H7 (cell line): Measurements from ENCODE around the gene ZNF583. TPM values are rescaled to one million over a fixed set of nuclear protein-coding genes. Genes with fewer than 3 reads are reported as not detected.

Experiments
- DNase-seq: peaks from one replicate; pipeline ENCODE4 v3.0.0; 2012
- H3K27me3 ChIP-seq: 2 replicates; pipeline ENCODE4 v1.6.0; 2011; ENCODE audit warnings: mild to moderate bottlenecking, low read length; ENCODE audit not compliant: control insufficient read depth, insufficient read depth
- H3K36me3 ChIP-seq: replicated peaks from 2 replicates; pipeline ENCODE4 v1.5.1; 2011; ENCODE audit warnings: low read length; ENCODE audit not compliant: control insufficient read depth, insufficient read depth
- H3K4me3 ChIP-seq: 2 replicates; pipeline ENCODE4 v1.5.1; 2011; ENCODE audit warnings: low read depth, mild to moderate bottlenecking, control low read depth, low read length, moderate library complexity; ENCODE audit not compliant: insufficient read depth
- total RNA-seq: library from RNA; depleted of rRNA; stranded (reverse); fragments of >200 nt; shearing (Covaris generic); gene quantifications from 2 replicates; pipeline ENCODE4 v1.2.3, GENCODE V29; 2014; rRNA removed

The ZNF583 gene
- total RNA-seq, 1 experiment from 2014 or later = 1.7 TPM

DNA sequence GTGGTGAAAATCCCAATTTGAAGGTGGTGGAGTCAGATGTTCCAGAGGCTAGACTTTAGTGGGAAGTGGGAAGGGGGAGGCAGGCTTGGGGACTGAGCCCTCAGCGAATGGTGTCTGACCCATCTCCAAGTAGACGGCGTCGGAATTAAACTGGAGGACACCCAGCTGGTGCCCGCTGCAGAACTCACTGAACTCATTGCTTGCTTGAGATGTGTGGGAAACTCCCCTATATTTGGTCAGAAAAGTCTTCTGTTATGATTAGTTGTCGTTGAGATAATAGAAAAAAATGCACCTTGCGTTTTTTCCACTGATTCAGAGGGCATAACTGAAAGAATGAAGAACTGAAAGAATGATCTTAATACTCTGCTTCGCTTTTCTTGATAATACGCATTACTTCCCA, 871 bp upstream of the ZNF583 start:
- DNase-seq = no peak
- peaks cover 4% of the 10 kb centered on the region for H3K36me3 ChIP-seq
- H3K4me3 ChIP-seq = peak overlapping the region; percentile 76
- H3K27me3 ChIP-seq = no peaks in the 10 kb centered on the region; the same call in 1 of the 2 replicates

DNA sequence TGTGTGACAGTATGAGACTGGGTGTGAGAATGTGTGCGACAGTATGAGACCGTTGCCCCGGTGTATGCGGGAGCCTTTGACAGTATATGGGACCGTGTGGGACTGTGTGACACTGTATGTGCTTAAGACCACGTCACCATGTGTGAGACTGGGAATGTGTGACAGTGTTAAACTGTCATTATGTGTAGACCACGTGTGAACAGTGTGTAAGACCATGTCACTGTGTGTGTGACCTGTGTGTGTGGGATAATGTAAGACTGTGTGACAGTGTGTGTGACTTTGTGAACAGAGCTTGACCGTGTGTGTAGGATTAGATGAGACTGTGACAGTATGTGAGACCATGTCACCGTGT, 549 bp downstream of the ZNF583 start:
- no peaks in the 10 kb centered on the region; the same call in 1 of the 2 replicates for H3K27me3 ChIP-seq
- DNase-seq = no peak
- H3K36me3 ChIP-seq = no peaks in the 10 kb centered on the region
- H3K4me3 ChIP-seq = peak overlapping the region; percentile 76; the same call in 1 of the 2 replicates

DNA sequence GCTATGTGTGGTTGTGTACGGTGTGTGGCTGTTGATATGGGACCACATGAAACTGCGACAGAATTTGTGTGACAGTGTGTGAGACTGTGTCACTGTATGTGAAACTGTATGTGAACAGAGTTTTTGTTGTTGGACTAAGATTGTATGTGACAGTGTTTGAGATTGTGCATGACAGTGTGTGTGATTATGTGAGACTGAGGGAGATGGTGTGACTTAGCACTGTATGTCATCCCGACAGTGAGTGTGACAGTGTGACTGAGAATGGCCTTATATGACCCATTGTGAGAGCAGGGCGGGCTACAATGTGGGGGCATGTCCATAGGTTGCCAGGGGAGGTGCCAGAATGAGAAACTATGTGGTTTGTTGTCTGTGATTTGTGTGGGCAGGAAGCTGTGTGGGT, 930 bp downstream of the ZNF583 start:
- Histone ChIP-seq H3K27me3 (no peaks in the 10 kb centered on the region; the same call in 1 of the 2 replicates), H3K36me3 (no peaks in the 10 kb centered on the region), H3K4me3 (no peak overlapping the region)
- DNase-seq = no peak

DNA sequence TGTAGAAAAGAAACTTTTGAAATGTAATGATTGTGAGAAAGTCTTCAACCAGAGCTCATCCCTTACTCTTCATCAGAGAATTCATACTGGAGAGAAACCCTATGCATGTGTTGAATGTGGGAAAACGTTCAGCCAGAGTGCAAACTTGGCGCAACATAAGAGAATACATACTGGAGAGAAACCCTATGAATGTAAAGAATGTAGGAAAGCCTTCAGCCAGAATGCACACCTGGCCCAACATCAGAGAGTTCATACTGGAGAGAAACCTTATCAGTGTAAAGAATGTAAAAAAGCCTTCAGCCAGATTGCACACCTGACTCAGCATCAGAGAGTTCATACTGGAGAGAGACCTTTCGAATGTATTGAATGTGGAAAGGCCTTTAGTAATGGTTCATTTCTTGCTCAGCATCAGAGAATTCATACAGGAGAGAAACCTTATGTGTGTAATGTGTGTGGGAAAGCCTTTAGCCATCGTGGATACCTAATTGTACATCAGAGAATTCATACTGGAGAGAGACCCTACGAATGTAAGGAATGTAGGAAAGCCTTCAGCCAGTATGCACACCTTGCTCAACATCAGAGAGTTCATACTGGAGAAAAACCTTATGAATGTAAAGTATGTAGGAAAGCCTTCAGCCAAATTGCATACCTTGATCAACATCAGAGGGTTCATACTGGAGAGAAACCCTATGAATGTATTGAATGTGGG, 19.3 kb downstream of the ZNF583 start:
- no peaks in the 10 kb centered on the region for H3K36me3 ChIP-seq
- H3K27me3 ChIP-seq = no peaks in the 10 kb centered on the region
- DNase-seq = no peak
- no peak overlapping the region for H3K4me3 ChIP-seq

DNA sequence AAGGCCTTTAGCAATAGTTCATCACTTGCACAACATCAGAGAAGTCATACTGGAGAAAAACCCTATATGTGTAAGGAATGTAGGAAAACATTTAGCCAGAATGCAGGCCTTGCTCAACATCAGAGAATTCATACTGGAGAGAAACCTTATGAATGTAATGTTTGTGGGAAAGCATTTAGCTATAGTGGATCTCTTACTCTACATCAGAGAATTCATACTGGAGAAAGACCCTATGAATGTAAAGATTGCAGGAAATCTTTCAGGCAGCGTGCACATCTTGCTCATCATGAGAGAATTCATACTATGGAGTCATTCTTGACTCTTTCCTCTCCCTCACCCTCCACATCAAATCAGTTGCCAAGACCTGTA, 19.8 kb downstream of the ZNF583 start:
- DNase-seq = no peak
- Histone ChIP-seq H3K4me3 (no peak overlapping the region), H3K27me3 (no peaks in the 10 kb centered on the region), H3K36me3 (no peaks in the 10 kb centered on the region)

DNA sequence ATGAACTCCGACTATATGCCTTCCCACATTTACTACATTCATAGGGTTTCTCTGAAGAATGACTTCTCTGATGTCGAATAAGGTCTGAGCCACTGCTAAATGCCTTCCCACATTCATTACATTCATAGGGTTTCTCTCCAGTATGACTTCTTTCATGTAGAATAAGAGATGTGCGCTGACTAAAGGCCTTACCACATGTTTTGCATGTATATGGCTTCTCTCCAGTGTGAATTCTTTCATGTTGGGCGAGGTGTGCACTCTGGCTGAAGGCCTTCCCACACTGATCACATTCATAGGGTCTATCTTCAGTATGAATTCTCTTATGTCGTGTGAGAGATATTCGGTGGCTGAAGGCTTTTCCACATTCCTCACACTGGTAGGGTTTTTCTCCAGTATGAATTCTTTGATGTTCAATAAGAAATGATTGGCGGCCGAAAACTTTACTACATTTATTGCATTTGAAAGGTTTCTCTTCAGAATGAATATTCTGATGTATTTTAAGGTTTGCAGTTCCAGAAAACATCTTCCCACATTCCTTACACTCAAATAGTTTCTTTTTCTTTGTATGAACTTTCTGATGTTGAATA, 37.2 kb downstream of the ZNF583 start:
- no peak for DNase-seq
- Histone ChIP-seq H3K4me3 (no peak overlapping the region), H3K36me3 (no peaks in the 10 kb centered on the region), H3K27me3 (no peaks in the 10 kb centered on the region)

DNA sequence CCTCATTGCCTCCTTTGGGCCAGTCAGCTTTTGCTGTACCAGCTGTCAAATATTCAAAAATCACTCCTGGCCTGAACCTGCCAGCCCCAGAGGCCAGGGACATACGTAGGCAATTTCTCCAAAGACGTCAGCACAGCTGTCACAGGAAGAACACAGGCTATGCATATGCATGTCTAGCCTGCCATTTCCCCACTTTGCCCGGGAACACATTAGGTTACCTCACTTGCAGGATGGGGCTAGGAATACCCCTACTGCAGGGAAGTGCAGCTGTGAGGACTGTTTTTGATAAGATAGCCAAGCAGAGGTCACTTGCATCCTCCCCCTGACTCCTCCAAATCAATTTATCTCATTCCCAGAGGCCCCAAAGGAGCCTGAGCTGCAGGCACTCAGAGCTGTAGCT, 70.2 kb downstream of the ZNF583 start:
- DNase-seq = no peak

DNA sequence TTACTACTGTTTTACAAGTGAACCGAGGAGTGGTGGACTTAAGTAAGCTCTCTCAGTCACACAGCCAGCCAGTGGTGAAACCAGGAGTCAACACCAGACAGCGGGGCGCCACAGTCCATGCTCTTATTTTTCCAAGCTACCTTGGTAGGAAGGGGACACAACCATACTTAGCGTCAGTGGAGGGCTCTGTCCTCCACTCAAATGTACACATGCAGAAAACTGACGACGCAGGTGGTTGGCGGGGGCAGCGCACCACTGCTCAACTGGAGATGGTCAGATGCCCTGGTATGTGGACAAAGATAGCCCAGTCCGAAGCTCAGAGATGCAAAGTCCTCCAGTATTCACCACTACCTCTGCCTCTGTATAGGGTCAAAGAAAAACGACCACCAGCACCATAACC, 72.0 kb downstream of the ZNF583 start:
- Histone ChIP-seq H3K4me3 (no peak overlapping the region), H3K36me3 (no peaks in the 10 kb centered on the region), H3K27me3 (no peaks in the 10 kb centered on the region)
- no peak for DNase-seq

More for the DNA sequence above, 70.2 kb downstream of the ZNF583 start:
- H3K4me3 ChIP-seq = no peak overlapping the region
- no peaks in the 10 kb centered on the region for H3K36me3 ChIP-seq
- no peaks in the 10 kb centered on the region for H3K27me3 ChIP-seq

Other genes with a start within 250 kb of the ZNF583 start
- not detected in 2 replicates for gene GALP, start 228.3 kb upstream of the ZNF583 start, total RNA-seq
- not detected in 2 replicates for gene ZSCAN5B, start 206.5 kb upstream of the ZNF583 start, total RNA-seq
- gene ZSCAN5C, start 202.1 kb upstream of the ZNF583 start, total RNA-seq = not detected in 2 replicates
- not detected in 2 replicates for gene EDDM13, start 131.6 kb upstream of the ZNF583 start, total RNA-seq
- gene ZSCAN5A, start 89.5 kb upstream of the ZNF583 start, total RNA-seq = 6.0 and 12.9 TPM in 2 replicates
- 1.1 and 2.8 TPM in 2 replicates for gene ZNF582, start 10.8 kb upstream of the ZNF583 start, total RNA-seq
- gene ZNF667, start 73.0 kb downstream of the ZNF583 start, total RNA-seq = not detected in 2 replicates
- not detected in 2 replicates for gene ZNF471, start 103.5 kb downstream of the ZNF583 start, total RNA-seq
- gene ZFP28, start 134.6 kb downstream of the ZNF583 start, total RNA-seq = 0.52 and 2.7 TPM in 2 replicates
- 1.4 and 1.9 TPM in 2 replicates for gene ZNF470, start 163.1 kb downstream of the ZNF583 start, total RNA-seq
- 9.9 and 11.0 TPM in 2 replicates for gene ZNF71, start 191.0 kb downstream of the ZNF583 start, total RNA-seq
- gene SMIM17, start 238.8 kb downstream of the ZNF583 start, total RNA-seq = not detected in 2 replicates